ENCODE measurements around the gene MC1R. TPM values are rescaled to one million over a fixed set of nuclear protein-coding genes. Genes with fewer than 3 reads are reported as not detected.

The MC1R gene
- total RNA-seq, 5 donors from 2014 or later (not counting 1 experiment from before 2014, with no cell fraction given): 11.7 to 13.7 (median 12.9) TPM

GRCh38 chr16:89951509-89951908 is 32.8 kb downstream of the MC1R start:
- H3K27ac ChIP-seq (ENCODE audit: low read length): no peak overlapping the region
- POLR2A ChIA-PET: no interaction called here
- no peak for ATAC-seq (replicated peaks in 1 of 4)

GRCh38 chr16:89952049-89952448 is 33.4 kb downstream of the MC1R start:
- H3K4me3 Mint-ChIP-seq: no peak overlapping the region
- H3K27ac Mint-ChIP-seq: no peak overlapping the region
- H3K4me1 Mint-ChIP-seq: peaks cover 10 to 32% (median 15%) of the 10 kb centered on the region in 3 donors
- DNase-seq: no peak
- Histone ChIP-seq H3K27me3 (replicated peaks in 1 of 2; ENCODE audit: control insufficient read depth in 2 of 2, extremely low read depth in 1 of 2, insufficient read depth in 2 of 2, low read length in 1 of 2) (peaks cover 2 to 14% of the 10 kb centered on the region in 2 experiments), H3K36me3 (ENCODE audit: control insufficient read depth in 2 of 2, extremely low read depth in 1 of 2, insufficient read depth in 1 of 2, low read length in 1 of 2) (peaks cover 5 to 6% of the 10 kb centered on the region in 2 donors), H3K4me3 (ENCODE audit: control insufficient read depth in 1 of 2, extremely low read depth in 1 of 2, low read length in 1 of 2) (no peak overlapping the region), H3K4me1 (ENCODE audit: control insufficient read depth in 1 of 2, extremely low read depth in 1 of 2, insufficient read depth in 2 of 2, low read length in 2 of 2) (peaks cover 3 to 22% of the 10 kb centered on the region in 2 experiments), H3K27ac (ENCODE audit: low read length) (no peak overlapping the region), H3K9me3 (no peaks in the 10 kb centered on the region)
- POLR2A ChIA-PET: no interaction called here
- H3K27me3 Mint-ChIP-seq: peaks cover 4% of the 10 kb centered on the region in 2 donors
- 100% methylated on average over 7 of the region's 12 CpGs for WGBS (ENCODE audit: insufficient coverage)
- CTCF ChIA-PET: interaction anchor here in 1 of 2 donors (1.0 kb wide), 1 partner anchor 44 kb away, joined by 3 read pairs; no protein-coding TSS in a partner anchor
- no peak for ATAC-seq (replicated peaks in 1 of 4)
- H3K36me3 Mint-ChIP-seq: peaks cover 7% of the 10 kb centered on the region
- H3K9me3 Mint-ChIP-seq: no peaks in the 10 kb centered on the region

More at GRCh38 chr16:89951509-89951908, 32.8 kb downstream of the MC1R start:
- CTCF ChIA-PET: interaction anchor here in 1 of 2 donors (1.0 kb wide), 1 partner anchor 44 kb away, joined by 3 read pairs; no protein-coding TSS in a partner anchor
- Histone ChIP-seq H3K27me3 (replicated peaks in 1 of 2; ENCODE audit: control insufficient read depth in 2 of 2, extremely low read depth in 1 of 2, insufficient read depth in 2 of 2, low read length in 1 of 2) (peaks cover 2 to 19% of the 10 kb centered on the region in 2 experiments), H3K36me3 (ENCODE audit: control insufficient read depth in 2 of 2, extremely low read depth in 1 of 2, insufficient read depth in 1 of 2, low read length in 1 of 2) (peaks cover 3% of the 10 kb centered on the region in 2 donors), H3K4me3 (ENCODE audit: control insufficient read depth in 1 of 2, extremely low read depth in 1 of 2, low read length in 1 of 2) (no peak overlapping the region), H3K9me3 (no peaks in the 10 kb centered on the region), H3K4me1 (ENCODE audit: control insufficient read depth in 1 of 2, extremely low read depth in 1 of 2, insufficient read depth in 2 of 2, low read length in 2 of 2) (peaks cover 3 to 22% of the 10 kb centered on the region in 2 experiments)
- Mint-ChIP-seq H3K36me3 (peaks cover 3% of the 10 kb centered on the region), H3K27me3 (peaks cover 4% of the 10 kb centered on the region in 2 donors), H3K9me3 (no peaks in the 10 kb centered on the region), H3K4me3 (no peak overlapping the region), H3K4me1 (peaks cover 10 to 29% (median 15%) of the 10 kb centered on the region in 3 donors), H3K27ac (no peak overlapping the region)
- no peak for DNase-seq
- 100% methylated on average over 2 of the region's 5 CpGs for WGBS (ENCODE audit: insufficient coverage)

GRCh38 chr16:89952551-89952950 is 33.9 kb downstream of the MC1R start:
- Histone ChIP-seq H3K9me3 (no peaks in the 10 kb centered on the region), H3K27ac (ENCODE audit: low read length) (no peak overlapping the region), H3K36me3 (ENCODE audit: control insufficient read depth in 2 of 2, extremely low read depth in 1 of 2, insufficient read depth in 1 of 2, low read length in 1 of 2) (peaks cover 5 to 10% of the 10 kb centered on the region in 2 donors), H3K27me3 (replicated peaks in 1 of 2; ENCODE audit: control insufficient read depth in 2 of 2, extremely low read depth in 1 of 2, insufficient read depth in 2 of 2, low read length in 1 of 2) (peaks cover under 1 to 8% of the 10 kb centered on the region in 2 experiments), H3K4me1 (ENCODE audit: control insufficient read depth in 1 of 2, extremely low read depth in 1 of 2, insufficient read depth in 2 of 2, low read length in 2 of 2) (peaks cover 3 to 20% of the 10 kb centered on the region in 2 experiments), H3K4me3 (ENCODE audit: control insufficient read depth in 1 of 2, extremely low read depth in 1 of 2, low read length in 1 of 2) (no peak overlapping the region)
- Mint-ChIP-seq H3K27ac (no peak overlapping the region), H3K4me1 (peaks cover 8 to 29% (median 13%) of the 10 kb centered on the region in 3 donors), H3K27me3 (peaks cover 1% of the 10 kb centered on the region in 2 donors), H3K9me3 (no peaks in the 10 kb centered on the region), H3K36me3 (peaks cover 10% of the 10 kb centered on the region), H3K4me3 (no peak overlapping the region)
- ChIA-PET POLR2A (no interaction called here), CTCF (interaction anchor here in 1 of 2 donors (0.5 to 1.0 kb wide), 2 partner anchors 45 to 64 kb away, joined by 3 read pairs; no protein-coding TSS in a partner anchor)
- DNase-seq: no peak
- ATAC-seq (replicated peaks in 1 of 4): no peak
- 73% methylated on average over 3 of the region's 6 CpGs for WGBS (ENCODE audit: insufficient coverage)

- Histone ChIP-seq H3K27me3 (replicated peaks in 1 of 2; ENCODE audit: control insufficient read depth in 2 of 2, extremely low read depth in 1 of 2, insufficient read depth in 2 of 2, low read length in 1 of 2) (peaks cover 0 to 2% of the 10 kb centered on the region in 2 experiments), H3K27ac (ENCODE audit: low read length) (no peak overlapping the region), H3K36me3 (ENCODE audit: control insufficient read depth in 2 of 2, extremely low read depth in 1 of 2, insufficient read depth in 1 of 2, low read length in 1 of 2) (peaks cover 13 to 15% of the 10 kb centered on the region in 2 donors), H3K4me1 (ENCODE audit: control insufficient read depth in 1 of 2, extremely low read depth in 1 of 2, insufficient read depth in 2 of 2, low read length in 2 of 2) (peaks cover 3 to 10% of the 10 kb centered on the region in 2 experiments), H3K9me3 (no peaks in the 10 kb centered on the region), H3K4me3 (ENCODE audit: control insufficient read depth in 1 of 2, extremely low read depth in 1 of 2, low read length in 1 of 2) (no peak overlapping the region)
- no peak for DNase-seq
- no peak for ATAC-seq (replicated peaks in 1 of 4)
- H3K27ac Mint-ChIP-seq: no peak overlapping the region
- ChIA-PET CTCF (no interaction called here), POLR2A (no interaction called here)
- WGBS (ENCODE audit: insufficient coverage): 93% methylated on average over 7 of the region's 11 CpGs
- no peaks in the 10 kb centered on the region for H3K27me3 Mint-ChIP-seq
- no peaks in the 10 kb centered on the region for H3K9me3 Mint-ChIP-seq
- H3K36me3 Mint-ChIP-seq: peaks cover 17% of the 10 kb centered on the region
- H3K4me3 Mint-ChIP-seq: no peak overlapping the region
- peaks cover 5 to 25% (median 9%) of the 10 kb centered on the region in 3 donors for H3K4me1 Mint-ChIP-seq
Measured at GRCh38 chr16:89953671-89954406, 35.2 kb downstream of the MC1R start.

GRCh38 chr16:89954462-89954861 is 35.8 kb downstream of the MC1R start:
- CTCF ChIA-PET: no interaction called here
- H3K27me3 Mint-ChIP-seq: no peaks in the 10 kb centered on the region

GRCh38 chr16:89955001-89955685 is 36.5 kb downstream of the MC1R start:
- ATAC-seq (replicated peaks in 1 of 4) (no peak), DNase-seq (no peak)
- CTCF ChIA-PET: no interaction called here
- no peaks in the 10 kb centered on the region for H3K9me3 Mint-ChIP-seq
- peaks cover 28% of the 10 kb centered on the region for H3K36me3 Mint-ChIP-seq
- 93% methylated on average over 11 of the region's 15 CpGs for WGBS (ENCODE audit: insufficient coverage)
- H3K27me3 Mint-ChIP-seq: no peaks in the 10 kb centered on the region
- peaks cover 0 to 20% (median 2%) of the 10 kb centered on the region in 3 donors for H3K4me1 Mint-ChIP-seq
- no peak overlapping the region for H3K4me3 Mint-ChIP-seq
- Histone ChIP-seq H3K36me3 (ENCODE audit: control insufficient read depth in 2 of 2, extremely low read depth in 1 of 2, insufficient read depth in 1 of 2, low read length in 1 of 2) (peaks cover 15 to 19% of the 10 kb centered on the region in 2 donors), H3K9me3 (no peaks in the 10 kb centered on the region), H3K27ac (ENCODE audit: low read length) (no peak overlapping the region), H3K4me1 (ENCODE audit: control insufficient read depth in 1 of 2, extremely low read depth in 1 of 2, insufficient read depth in 2 of 2, low read length in 2 of 2) (no peaks in the 10 kb centered on the region), H3K27me3 (replicated peaks in 1 of 2; ENCODE audit: control insufficient read depth in 2 of 2, extremely low read depth in 1 of 2, insufficient read depth in 2 of 2, low read length in 1 of 2) (no peaks in the 10 kb centered on the region), H3K4me3 (ENCODE audit: control insufficient read depth in 1 of 2, extremely low read depth in 1 of 2, low read length in 1 of 2) (no peak overlapping the region)
- H3K27ac Mint-ChIP-seq: no peak overlapping the region
- POLR2A ChIA-PET: no interaction called here

More at GRCh38 chr16:89954462-89954861, 35.8 kb downstream of the MC1R start:
- no peaks in the 10 kb centered on the region for H3K9me3 Mint-ChIP-seq
- H3K36me3 Mint-ChIP-seq: peaks cover 23% of the 10 kb centered on the region
- peaks cover under 1 to 6% of the 10 kb centered on the region in 2 experiments for H3K4me1 ChIP-seq (ENCODE audit: control insufficient read depth in 1 of 2, extremely low read depth in 1 of 2, insufficient read depth in 2 of 2, low read length in 2 of 2)
- H3K36me3 ChIP-seq (ENCODE audit: control insufficient read depth in 2 of 2, extremely low read depth in 1 of 2, insufficient read depth in 1 of 2, low read length in 1 of 2): peaks cover 14 to 15% of the 10 kb centered on the region in 2 donors
- POLR2A ChIA-PET: no interaction called here
- no peaks in the 10 kb centered on the region for H3K9me3 ChIP-seq
- no peak overlapping the region for H3K4me3 ChIP-seq (ENCODE audit: control insufficient read depth in 1 of 2, extremely low read depth in 1 of 2, low read length in 1 of 2)
- H3K4me1 Mint-ChIP-seq: peaks cover 5 to 25% (median 9%) of the 10 kb centered on the region in 3 donors
- no peaks in the 10 kb centered on the region for H3K27me3 ChIP-seq (replicated peaks in 1 of 2; ENCODE audit: control insufficient read depth in 2 of 2, extremely low read depth in 1 of 2, insufficient read depth in 2 of 2, low read length in 1 of 2)
- no peak for ATAC-seq (replicated peaks in 1 of 4)
- DNase-seq: no peak
- H3K4me3 Mint-ChIP-seq: no peak overlapping the region
- H3K27ac Mint-ChIP-seq: no peak overlapping the region
- 90% methylated on average over 13 of the region's 15 CpGs for WGBS (ENCODE audit: insufficient coverage)
- H3K27ac ChIP-seq (ENCODE audit: low read length): no peak overlapping the region
